ENCODE results near the gene RGS7.

The RGS7 gene

GRCh38 chr1:240808381-240808780 lies 548.6 kb downstream of the RGS7 start:
- TF ChIP-seq CTCF (IDR thresholded peaks at IDR 0.05; ENCODE audit: insufficient read depth, low read depth, low read length, missing control alignments), result no peak

GRCh38 chr1:240806200-240806745 lies 550.7 kb downstream of the RGS7 start:
- no peak overlapping the region for H3K4me3 ChIP-seq (ENCODE audit: low read depth, low read length)
- DNase-seq (ENCODE audit: low read depth), result no peak
- no peak for TF ChIP-seq CTCF (IDR thresholded peaks at IDR 0.05; ENCODE audit: insufficient read depth, low read depth, low read length, missing control alignments)

More at GRCh38 chr1:240808381-240808780, 548.6 kb downstream of the RGS7 start:
- no peak overlapping the region for H3K4me3 ChIP-seq (ENCODE audit: low read depth, low read length)
- DNase-seq (ENCODE audit: low read depth), result no peak

GRCh38 chr1:240804475-240804874 lies 552.5 kb downstream of the RGS7 start:
- no peak for DNase-seq (ENCODE audit: low read depth)
- no peak for TF ChIP-seq CTCF (IDR thresholded peaks at IDR 0.05; ENCODE audit: insufficient read depth, low read depth, low read length, missing control alignments)

GRCh38 chr1:240803151-240803550 lies 553.9 kb downstream of the RGS7 start:
- no peak overlapping the region for H3K4me3 ChIP-seq (ENCODE audit: low read depth, low read length)
- no peak for TF ChIP-seq CTCF (IDR thresholded peaks at IDR 0.05; ENCODE audit: insufficient read depth, low read depth, low read length, missing control alignments)
- no peak for DNase-seq (ENCODE audit: low read depth)

More at GRCh38 chr1:240804475-240804874, 552.5 kb downstream of the RGS7 start:
- no peak overlapping the region for H3K4me3 ChIP-seq (ENCODE audit: low read depth, low read length)

GRCh38 chr1:240802271-240802670 lies 554.7 kb downstream of the RGS7 start:
- H3K4me3 ChIP-seq (ENCODE audit: low read depth, low read length), result no peak overlapping the region
- TF ChIP-seq CTCF (IDR thresholded peaks at IDR 0.05; ENCODE audit: insufficient read depth, low read depth, low read length, missing control alignments), result no peak
- DNase-seq (ENCODE audit: low read depth), result no peak

- no peak overlapping the region for H3K4me3 ChIP-seq (ENCODE audit: low read depth, low read length)
- no peak for DNase-seq (ENCODE audit: low read depth)
- TF ChIP-seq CTCF (IDR thresholded peaks at IDR 0.05; ENCODE audit: insufficient read depth, low read depth, low read length, missing control alignments), result no peak
These were observed 555.6 kb downstream of the RGS7 start for GRCh38 chr1:240801442-240801841.

GRCh38 chr1:240800291-240800690 lies 556.7 kb downstream of the RGS7 start:
- no peak for DNase-seq (ENCODE audit: low read depth)
- H3K4me3 ChIP-seq (ENCODE audit: low read depth, low read length), result no peak overlapping the region
- TF ChIP-seq CTCF (IDR thresholded peaks at IDR 0.05; ENCODE audit: insufficient read depth, low read depth, low read length, missing control alignments), result no peak
